Stimulated activated CD4-positive, alpha-beta T cell treated with anti-CD3 and anti-CD28 coated beads, Interleukin-1b, Interleukin-23, amount 100 ng/mL, for 24 hours (primary cell): Measurements from ENCODE around the gene DTWD2.
"Not testable (repeated sequence)": the region's sequence is repeated elsewhere in the genome, so short reads cannot be mapped to it uniquely, and the experiment has no call there.

Experiments
- DNase-seq, 4 experiments: peaks; one replicate each; pipeline ENCODE4 v3.0.0-alpha.2; 2020; ENCODE audit warnings: low read depth in 4 of 4, low spot score in 1 of 4

The DTWD2 gene

DNA sequence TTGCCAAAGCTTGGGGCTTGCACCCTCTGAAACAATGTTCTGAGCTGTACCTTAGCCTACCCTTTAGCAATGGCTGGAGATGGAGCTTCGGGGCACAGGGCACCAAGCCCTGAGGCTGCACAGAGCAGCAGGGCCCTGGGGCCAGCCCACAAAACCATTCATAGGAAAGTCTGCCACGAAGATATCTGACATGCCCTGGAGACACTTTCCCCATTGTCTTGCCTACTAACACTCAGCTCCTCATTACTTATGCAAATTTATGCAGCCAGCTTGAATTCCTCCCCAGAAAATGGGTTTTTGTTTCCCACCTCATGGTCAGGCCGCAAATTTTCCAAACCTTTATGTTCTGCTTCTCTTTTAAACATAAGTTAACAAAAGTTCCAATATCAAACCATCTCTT is 105.7 kb downstream of the DTWD2 start:
- DNase-seq = no peak

DNA sequence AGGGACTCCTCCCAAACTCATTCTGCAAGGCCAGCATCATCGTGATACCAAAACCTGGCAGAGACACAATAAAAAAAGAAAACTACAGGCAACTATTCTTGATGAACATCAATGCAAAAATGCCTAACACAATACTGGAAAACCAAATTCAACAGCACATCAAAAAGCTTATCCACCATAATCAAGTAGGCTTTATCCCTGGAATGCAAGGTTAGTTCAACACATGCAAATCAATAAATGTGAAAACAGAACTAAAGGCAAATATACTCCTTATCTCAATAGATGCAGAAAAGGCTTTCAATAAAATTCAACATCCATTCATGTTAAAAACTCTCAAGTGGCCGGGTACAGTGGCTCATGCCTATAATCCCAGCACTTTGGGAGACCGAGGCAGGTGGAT is 111.5 kb downstream of the DTWD2 start:
- DNase-seq = not testable (repeated sequence)

DNA sequence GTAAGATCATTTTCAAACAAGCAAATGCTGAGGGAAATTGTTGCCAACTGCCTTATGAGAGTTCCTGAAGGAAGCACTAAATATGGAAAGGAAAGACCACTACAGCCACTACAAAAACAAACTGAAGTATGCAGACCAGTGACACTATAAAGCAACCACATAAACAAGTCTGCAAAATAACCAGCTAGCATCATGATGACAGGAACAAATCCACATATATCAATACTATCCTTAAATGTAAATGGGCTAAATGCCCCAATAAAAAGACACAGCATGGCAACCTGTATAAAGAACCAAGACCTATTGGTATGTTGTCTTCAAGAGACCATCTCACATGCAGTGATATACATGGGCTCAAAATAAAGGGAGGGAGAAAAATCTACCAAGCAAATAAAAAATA is 113.2 kb downstream of the DTWD2 start:
- DNase-seq = no peak

DNA sequence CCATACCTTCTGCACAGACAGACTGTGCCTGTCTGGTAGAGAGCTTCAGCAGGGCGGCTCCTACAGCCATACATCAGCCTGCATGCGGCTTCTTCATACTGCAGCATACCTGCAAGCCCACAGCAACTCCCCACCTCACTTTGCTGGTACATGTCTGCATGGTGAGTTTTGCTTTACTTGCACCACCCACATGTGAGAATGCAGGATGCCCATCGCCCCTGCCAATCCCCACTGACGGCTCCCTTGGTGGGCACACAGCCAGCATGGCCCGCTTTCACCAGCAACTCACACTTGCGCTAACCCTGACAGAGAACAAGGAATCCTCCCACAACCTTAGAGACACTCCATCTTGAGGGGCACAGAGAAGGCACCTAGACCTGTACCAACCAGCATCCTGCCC is 114.9 kb downstream of the DTWD2 start:
- DNase-seq = no peak

DNA sequence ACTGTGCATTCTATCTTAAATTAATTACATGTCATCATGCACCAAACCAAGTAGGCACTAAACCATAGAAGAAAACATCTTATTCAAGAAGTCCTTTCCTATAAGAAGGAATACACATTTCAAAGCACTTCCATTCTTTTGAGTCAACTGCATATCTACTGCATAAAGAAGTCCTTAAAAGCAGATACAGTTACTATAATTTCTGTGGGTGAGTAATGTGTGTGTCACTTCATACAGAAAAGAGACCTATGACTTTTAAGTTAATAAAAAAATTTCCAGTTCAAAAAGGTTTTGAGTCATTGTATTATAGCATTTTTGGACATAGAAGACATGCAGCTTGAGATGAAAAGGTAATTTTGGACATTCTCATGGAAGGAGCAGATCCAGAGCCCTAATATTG is 125.0 kb downstream of the DTWD2 start:
- DNase-seq = no peak

DNA sequence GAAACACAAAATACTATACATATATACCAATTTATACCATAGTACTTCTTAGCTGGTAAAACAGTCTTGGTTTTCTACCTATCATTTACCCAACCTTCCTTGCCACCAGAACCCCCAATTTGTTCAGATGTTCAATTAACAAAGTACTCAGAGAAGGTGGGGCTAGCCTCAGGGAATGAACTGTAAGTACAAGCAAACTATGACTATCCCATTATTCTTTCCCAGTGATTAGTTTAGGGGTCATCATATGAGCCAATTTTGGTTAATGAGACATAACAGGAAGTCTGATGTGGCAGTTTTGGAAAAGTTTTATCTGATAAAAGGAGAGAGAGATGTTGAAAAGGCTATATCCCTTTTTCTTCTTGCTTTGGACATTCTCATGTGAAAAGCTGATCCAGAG is 125.8 kb downstream of the DTWD2 start:
- no peak for DNase-seq

DNA sequence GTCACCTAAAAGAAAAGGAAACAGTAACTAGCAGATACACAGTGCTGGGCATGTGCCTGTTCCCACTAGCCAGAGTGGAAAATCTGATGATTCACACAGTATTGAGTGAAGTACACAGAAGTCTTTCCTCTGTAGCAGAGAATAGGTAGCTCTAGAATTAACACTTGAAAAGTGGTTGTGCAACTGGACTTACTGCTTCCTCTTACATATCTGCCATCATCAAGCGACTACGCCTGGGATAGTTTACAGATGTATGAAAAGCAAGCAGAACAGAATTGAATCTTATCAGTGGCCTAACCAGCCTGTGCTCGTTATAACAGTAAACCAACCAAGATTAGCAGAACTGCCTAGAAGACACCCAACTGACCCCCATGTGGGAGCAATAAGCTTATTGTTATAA is 130.6 kb downstream of the DTWD2 start:
- no peak for DNase-seq

DNA sequence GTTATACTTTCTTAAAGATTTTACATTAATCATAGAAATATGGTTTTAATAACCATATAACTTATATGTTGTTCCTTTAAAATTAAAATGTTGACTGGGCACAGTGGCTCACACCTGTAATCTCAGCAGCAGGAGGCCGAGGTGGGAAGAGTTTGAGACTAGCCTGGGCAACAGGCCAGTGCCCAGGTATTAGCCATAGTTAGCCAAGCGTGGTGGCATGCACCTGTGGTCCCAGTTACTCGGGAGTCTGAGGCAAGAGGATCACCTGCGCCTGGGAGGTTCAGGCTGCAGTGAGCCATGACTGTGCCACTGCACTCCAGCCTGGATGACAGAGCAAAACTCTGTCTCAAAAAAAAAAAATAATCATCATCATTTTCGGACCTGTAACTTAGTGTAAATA is 133.5 kb downstream of the DTWD2 start:
- no peak for DNase-seq

DNA sequence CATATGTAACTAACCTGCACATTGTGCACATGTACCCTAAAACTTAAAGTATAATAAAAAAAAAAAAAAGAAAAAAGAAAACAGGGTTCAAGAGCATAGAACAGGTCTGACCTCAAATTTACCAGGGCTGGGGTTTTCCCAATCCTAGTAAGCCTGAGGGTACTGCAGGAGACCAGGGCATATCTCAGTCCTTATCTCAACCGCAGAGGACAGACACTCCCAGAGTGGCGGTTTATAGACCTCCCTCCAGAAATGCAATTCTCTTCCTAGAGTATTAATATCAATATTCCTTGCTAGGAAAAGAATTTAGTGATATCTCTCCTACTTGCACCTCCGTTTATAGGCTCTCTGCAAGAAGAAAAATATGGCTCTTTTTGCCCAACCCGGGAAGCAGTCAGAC is 136.6 kb downstream of the DTWD2 start:
- DNase-seq = not testable (repeated sequence)

DNA sequence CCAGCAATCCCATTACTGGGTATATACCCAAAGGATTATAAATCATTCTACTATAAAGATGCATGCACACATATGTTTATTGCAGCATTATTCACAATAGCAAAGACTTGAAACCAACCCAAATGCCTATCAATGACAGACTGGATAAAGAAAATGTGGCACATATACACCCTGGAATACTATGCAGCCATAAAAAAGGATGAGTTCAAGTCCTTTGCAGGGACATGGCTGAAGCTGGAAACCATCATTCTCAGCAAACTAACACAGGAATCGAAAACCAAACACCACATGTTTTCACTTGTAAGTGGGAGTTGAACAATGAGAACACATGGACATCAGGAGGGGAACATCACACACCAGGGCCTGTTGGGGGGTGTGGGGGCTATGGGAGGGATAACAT is 138.8 kb downstream of the DTWD2 start:
- not testable (repeated sequence) for DNase-seq

DNA sequence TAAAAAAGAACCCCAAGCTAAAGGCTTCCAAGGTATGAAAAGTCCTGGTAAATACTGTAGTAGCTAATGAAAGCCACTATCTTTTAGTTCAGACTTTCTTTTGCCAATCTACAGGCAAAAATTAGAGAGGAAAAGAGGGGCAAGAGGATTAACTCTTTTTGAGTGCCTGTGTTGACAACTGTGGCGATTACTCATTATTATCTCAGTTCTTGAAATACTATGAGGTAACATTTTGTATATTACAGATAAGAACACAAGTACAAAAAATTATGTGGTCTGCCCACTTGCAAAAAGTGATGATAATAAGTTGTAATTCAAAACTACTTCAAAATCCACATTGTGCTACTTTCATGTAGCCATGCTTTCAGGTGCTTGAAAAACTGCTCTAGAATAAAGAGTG is 144.0 kb downstream of the DTWD2 start:
- no peak for DNase-seq

DNA sequence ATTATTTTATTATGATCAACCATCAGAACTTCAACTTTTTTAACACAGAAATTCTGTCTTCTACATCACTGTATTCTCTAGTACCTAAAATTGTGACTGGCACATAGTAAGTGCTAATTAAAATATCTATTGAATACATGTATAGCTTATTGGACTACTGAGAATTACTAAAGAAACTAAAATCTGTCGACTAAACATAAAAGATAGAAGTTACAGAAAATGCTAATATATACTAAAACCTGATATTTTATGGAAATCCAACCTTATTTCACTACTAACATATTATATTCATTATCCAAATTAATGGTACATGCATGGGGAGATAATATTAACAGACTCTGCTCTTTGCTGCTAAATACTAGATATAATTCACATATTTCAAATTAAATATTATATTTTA is 153.6 kb downstream of the DTWD2 start:
- DNase-seq = no peak

DNA sequence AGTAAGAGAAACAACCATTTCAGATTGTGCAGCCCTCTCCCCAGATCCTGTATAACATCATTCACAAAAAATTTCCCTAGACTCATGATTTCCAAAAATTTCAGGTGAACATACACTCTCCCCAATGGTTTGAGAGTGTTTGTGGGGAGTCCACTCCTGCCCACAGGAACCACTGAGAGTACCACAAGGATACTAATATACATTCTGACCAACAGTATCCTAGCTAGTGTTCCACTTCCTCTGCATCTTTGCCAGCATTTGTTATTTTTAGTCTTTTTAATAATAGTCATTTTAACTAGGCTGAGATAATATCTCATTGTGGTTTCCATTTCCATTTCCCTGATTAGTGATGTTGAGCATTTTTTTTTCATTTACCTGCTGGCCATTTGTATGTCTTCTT is 155.4 kb downstream of the DTWD2 start:
- no peak for DNase-seq

DNA sequence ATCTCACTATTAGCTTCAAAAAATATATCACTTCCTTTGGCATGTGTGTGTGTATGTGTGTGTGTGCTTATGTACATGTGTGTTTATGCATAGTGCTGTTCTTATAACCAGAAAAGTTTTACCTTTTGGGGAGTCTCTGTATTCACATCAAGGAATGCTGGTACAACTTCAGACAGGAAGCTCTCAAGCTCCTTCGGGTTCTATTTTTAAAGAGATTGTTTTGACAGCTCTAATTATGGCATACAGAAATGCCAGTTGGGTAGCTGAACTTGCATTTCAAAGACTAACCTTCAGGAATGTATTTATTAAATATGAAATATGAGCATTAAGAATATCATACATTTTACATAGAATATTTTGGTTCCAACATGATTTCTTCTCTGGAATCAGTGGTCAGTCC is 163.1 kb downstream of the DTWD2 start:
- DNase-seq = no peak

DNA sequence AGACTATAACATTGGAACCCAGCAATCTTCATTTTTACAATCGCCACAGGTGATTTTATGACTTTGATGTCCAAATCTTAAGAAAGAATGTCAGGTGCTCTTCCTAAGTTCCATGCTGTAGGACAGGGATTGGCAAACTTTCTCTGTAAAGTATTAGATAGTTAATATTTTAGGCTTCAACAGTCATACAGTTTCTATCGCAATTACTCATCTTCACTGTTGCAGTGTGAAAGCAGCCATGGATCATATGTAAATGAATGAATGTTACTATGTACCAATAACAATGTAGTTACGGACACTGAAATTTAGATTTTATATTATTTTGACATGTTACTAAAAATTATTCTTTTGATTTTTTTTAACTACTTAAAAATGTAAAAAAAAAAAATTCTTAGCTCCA is 169.7 kb downstream of the DTWD2 start:
- DNase-seq = no peak

DNA sequence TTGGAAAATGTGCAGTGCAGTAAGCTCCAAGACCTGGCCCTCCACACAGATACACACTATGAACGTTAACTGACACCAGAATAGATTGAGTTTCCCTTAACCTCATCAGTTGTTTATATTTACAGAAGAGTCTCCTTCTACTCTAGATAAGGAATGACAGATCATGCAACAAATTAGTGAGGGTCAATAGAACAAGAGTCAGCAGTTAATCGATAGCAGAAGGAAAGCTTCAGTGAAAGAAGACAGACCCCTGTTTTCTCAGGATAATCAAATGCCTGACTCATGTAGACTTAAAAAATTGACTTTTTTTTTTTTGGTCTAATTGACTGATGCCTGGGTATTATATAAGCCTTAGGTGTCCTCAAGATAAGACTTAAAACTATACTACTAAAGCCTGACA is 179.9 kb downstream of the DTWD2 start:
- DNase-seq = no peak

DNA sequence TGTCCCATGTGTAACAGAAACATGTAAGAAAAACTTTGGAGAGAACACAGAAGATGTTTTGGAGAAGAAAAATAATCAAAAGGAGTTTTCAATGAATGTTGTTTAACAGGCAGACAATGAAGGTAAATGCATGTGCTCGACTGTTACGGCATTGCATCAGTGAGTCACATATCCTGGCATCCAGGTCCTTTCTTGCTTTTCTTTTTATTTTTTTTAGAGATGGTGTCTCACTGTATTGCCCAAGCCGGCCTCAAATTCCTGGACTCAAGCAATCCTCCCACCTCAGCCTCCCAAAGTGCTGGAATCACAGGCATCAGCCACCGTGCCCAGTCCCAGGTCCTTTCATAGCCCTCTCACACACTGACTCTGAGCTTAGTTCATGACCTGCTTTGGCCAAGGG is 181.8 kb downstream of the DTWD2 start:
- no peak for DNase-seq

DNA sequence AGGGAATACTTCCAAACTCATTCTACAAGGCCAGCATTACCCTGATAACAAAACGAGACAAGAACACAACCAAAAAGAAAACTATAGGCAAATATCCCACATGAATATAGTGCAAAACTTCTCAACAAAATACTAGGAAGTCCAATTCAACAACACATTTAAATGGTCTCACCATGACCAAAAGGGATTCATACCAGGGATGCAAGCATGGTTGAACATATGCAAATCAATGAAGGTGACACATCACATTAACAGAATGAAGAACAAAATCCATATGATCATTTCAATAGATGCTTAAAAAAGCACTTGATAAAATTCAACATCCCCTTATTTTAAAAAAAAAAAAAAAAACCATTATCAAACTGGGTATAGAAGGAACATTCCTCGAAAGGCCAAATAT is 186.0 kb downstream of the DTWD2 start:
- no peak for DNase-seq

DNA sequence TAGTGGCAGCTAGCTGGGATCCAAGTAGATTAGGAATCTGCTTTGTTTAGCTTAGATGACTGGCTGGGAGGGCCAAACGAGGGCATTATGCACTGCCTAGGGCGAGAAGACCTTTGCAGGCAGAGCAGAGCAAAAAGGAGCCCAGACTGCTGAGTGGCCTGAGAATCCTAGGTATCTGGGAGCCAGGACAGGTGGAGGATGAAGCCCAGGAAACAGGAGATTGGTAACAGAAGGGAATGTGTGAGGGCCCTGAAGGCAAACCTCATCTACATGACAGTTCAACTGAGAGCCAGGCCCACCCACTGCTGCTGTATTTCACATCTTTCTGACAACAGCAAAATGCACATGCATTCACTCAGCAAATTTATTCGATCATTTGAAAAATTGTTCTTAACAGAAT is 192.3 kb downstream of the DTWD2 start:
- no peak for DNase-seq

DNA sequence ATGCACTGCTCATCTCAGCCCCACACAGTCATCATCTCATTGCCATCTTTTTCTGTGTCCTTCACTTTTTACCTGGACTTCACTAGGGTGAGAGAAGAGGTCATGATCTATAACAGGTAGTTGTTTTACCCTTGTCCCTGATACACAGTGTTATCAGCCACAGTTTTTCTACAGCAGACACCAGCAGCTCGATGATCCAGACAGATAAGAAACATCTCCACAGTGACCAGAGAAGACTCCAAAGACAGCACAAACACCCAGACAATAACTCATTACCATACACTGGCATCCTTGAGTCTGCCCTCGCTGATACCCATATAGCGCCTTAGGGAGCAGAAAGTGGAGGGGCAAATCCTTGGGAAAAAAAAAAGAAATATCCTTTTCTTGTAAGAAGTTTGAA is 194.1 kb downstream of the DTWD2 start:
- no peak for DNase-seq

DNA sequence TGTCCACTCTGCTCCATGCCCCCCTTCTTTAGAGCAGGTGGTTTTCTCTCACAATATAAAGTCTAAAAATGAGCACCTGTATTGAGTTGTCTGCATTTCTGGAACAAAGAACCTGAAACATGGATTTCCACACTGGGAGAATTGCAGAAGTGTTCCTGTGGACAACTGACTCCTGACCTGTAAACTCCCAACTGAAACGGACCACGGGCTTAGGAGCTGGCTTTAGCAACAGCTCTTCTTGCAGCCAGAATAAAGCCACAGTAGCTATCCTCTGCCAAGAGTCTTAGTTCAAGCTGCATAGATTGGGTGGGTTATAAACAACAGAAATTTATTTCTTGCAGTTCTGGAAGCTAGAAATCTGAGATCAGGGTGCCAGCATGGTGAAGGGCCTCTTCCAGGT is 194.7 kb downstream of the DTWD2 start:
- no peak for DNase-seq

DNA sequence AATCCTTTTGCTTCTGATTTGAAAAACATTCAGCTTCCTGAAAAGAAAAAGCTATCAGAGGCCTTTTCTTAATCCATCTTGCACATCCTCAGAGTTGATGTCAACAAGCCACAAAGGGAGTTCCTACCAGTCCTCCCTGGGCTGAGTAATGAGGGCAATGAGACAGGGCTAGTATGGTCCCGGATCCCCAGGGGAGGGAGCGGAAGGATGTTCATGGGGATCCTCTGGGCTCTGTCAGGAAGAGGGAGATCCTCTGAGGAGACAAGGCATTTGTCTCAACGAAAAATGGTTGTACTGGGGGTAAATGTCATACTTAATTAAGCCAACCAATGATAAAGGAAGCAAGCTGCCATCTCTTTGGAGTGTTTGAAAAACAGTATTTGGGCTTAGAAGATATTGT is 195.3 kb downstream of the DTWD2 start:
- no peak for DNase-seq

DNA sequence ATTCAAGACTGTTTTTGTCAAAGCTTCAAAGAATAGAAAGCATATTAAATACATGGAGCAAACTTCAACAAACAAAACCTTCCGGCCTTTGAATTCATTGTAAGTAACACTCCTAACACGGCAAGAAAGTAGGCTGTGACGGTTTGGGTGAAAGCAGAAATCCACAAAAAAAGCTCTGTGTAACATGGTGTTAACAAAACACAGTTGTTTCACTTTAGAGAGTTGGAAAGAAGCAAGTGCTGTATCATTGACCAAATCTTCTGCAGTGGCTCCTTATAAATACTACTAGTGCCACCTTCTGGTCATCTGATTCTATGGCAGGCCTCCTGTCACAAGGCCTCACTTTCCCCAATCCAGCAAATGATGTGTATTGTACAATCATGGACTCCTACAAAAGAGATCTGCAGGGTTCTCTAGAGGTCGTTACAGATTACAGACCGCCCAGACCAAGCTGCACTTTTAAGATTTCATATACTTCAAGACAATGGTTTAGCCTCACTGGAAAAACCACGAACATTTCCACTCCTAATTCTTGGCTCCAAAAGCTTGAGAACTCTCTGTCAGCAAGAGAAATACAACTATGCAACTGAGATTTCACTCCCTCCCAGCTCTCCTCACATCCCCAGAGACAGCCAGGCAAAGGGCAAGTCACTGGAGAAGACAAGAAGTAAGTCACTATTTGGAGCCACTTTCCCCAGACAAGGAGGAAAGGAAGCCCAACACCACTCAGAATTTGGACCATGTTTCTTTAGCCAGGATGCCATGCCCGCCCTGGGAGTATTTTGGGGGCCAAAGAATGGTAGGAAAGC is 196.2 kb downstream of the DTWD2 start:
- no peak for DNase-seq

DNA sequence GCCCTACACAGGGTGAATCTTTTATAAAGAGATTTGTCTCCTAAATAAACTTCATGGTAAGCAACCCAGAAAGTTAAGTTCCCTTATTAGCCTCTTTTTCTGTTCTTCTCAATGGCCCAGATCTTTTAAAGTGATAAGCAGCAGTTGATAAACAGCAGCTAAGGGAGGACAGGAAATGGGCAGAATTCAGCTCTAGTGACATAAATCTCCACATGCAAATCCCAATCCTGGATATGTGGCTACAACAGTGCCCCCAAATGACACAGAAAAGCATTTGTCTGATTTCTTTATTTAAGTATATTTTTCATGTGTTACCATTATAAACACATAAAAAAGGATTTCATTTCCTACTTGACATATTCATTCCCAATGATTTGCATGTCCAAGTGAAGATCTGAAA is 199.0 kb downstream of the DTWD2 start:
- DNase-seq = no peak
